HEK293 (cell line): ENCODE results near the gene KRT15.

Experiments
- CTCF ChIP-seq: fragments of 450-650 bp; formaldehyde crosslinking; IDR thresholded peaks from 2 replicates; pipeline ENCODE4 v1.5.1; 2016; ENCODE audit warnings: missing biosample characterization, missing genetic modification characterization
- OVOL3 ChIP-seq: fragments of 450-650 bp; formaldehyde crosslinking; IDR thresholded peaks from 2 replicates; pipeline ENCODE4 v1.5.1; 2016; ENCODE audit warnings: missing biosample characterization, missing genetic modification characterization
- SP2 ChIP-seq: fragments of 450-650 bp; formaldehyde crosslinking; IDR thresholded peaks from 2 replicates; pipeline ENCODE4 v1.5.1; 2016; ENCODE audit warnings: missing biosample characterization, missing genetic modification characterization
- SP7 ChIP-seq: fragments of 450-650 bp; formaldehyde crosslinking; IDR thresholded peaks from 2 replicates; pipeline ENCODE4 v1.5.1; 2016; ENCODE audit warnings: missing biosample characterization, missing genetic modification characterization
- TCF7L2 ChIP-seq: IDR thresholded peaks from 2 replicates; pipeline ENCODE4 v1.6.1; 2011; ENCODE audit warnings: low read depth, mild to moderate bottlenecking, inconsistent platforms, low read length, moderate library complexity, borderline replicate concordance
- ZBTB7A ChIP-seq: fragments of 450-650 bp; formaldehyde crosslinking; IDR thresholded peaks from 2 replicates; pipeline ENCODE4 v1.5.1; 2016; ENCODE audit warnings: low read depth, missing biosample characterization, missing genetic modification characterization
- ZNF354C ChIP-seq: fragments of 450-650 bp; formaldehyde crosslinking; IDR thresholded peaks from 2 replicates; pipeline ENCODE4 v1.5.1; 2016; ENCODE audit warnings: missing biosample characterization, missing genetic modification characterization, low read depth, borderline replicate concordance
- ZNF830 ChIP-seq: fragments of 450-650 bp; IDR thresholded peaks from 2 replicates; pipeline ENCODE4 v1.5.0; 2018; ENCODE audit warnings: missing biosample characterization, missing genetic modification characterization, low read depth, mild to moderate bottlenecking, moderate library complexity

GRCh38 chr17:41467561-41467960 is 51.1 kb downstream of the KRT15 start:
- TF ChIP-seq SP2 (tag by site-specific recombination), result no peak
- TF ChIP-seq ZNF354C (tag by site-specific recombination), result no peak
- no peak for TF ChIP-seq ZBTB7A
- no peak for TF ChIP-seq CTCF
- no peak for TF ChIP-seq SP7
- no peak for TF ChIP-seq OVOL3 (tag by site-specific recombination)
- no peak for TF ChIP-seq TCF7L2
- TF ChIP-seq ZNF830 (tag by site-specific recombination), result no peak
